ENCODE results near the gene STK10. TPM values are rescaled to one million over a fixed set of nuclear protein-coding genes. Genes with fewer than 3 reads are reported as not detected.

The STK10 gene
- total and polyA plus RNA-seq, 2 of the 8 experiments (the other 6 are each of a cell fraction or from before 2014, with no cell fraction given) = 10.5 to 21.4 TPM

- FAIRE-seq (no peak), DNase-seq (ENCODE audit: low read depth in 1 of 2, low spot score in 2 of 2) (no peak)
- CTCF ChIA-PET (ENCODE audit: partially characterized antibody) = interaction anchor here (0.6 to 1.4 kb wide), 3 partner anchors 36 to 58 kb away, joined by 3 to 4 read pairs (median 3); no protein-coding TSS in a partner anchor
- Histone ChIP-seq H3K36me3 (ENCODE audit: control insufficient read depth in 2 of 4, insufficient read depth in 4 of 4, low read length in 3 of 4) (no peaks in the 10 kb centered on the region), H4K5ac (ENCODE audit: insufficient read length, low read depth, low read length) (no peak overlapping the region), H4K8ac (ENCODE audit: extremely low read depth, insufficient read depth, low read length) (no peak overlapping the region), H3K56ac (replicated peaks; ENCODE audit: insufficient read length, low read depth, low read length) (no peak overlapping the region), H3K79me1 (ENCODE audit: low read depth, low read length) (no peaks in the 10 kb centered on the region; the same call in 1 of the 2 replicates), H3K4me2 (ENCODE audit: insufficient read depth in 1 of 2, low read depth in 2 of 2, low read length in 2 of 2) (no peak overlapping the region), H3K4ac (replicated peaks; ENCODE audit: insufficient read length, low read depth, low read length) (no peak overlapping the region), H3K4me3 (ENCODE audit: extremely low read depth in 1 of 4, insufficient read depth in 2 of 4, low read depth in 3 of 4, low read length in 4 of 4) (no peak overlapping the region), H3K4me1 (replicated peaks in 1 of 4; ENCODE audit: control insufficient read depth in 3 of 4, insufficient read depth in 4 of 4, low read length in 3 of 4) (no peaks in the 10 kb centered on the region; a peak in 1 of 7 replicates), H3K9me3 (ENCODE audit: insufficient read depth in 2 of 2, low read depth in 1 of 2, low read length in 1 of 2) (no peaks in the 10 kb centered on the region), H2BK12ac (ENCODE audit: low read depth, low read length) (peak overlapping the region; percentile 50; the same call in 1 of the 2 replicates), H4K20me1 (replicated peaks in 1 of 2; ENCODE audit: control insufficient read depth in 1 of 2, insufficient read depth in 2 of 2, low read length in 2 of 2) (no peaks in the 10 kb centered on the region), H2BK5ac (ENCODE audit: low read depth, low read length) (no peak overlapping the region), H3K27ac (ENCODE audit: low read depth, low read length) (no peak overlapping the region), H3K23ac (ENCODE audit: insufficient read length) (no peak overlapping the region), H3K14ac (ENCODE audit: insufficient read length) (no peak overlapping the region), H2BK20ac (ENCODE audit: low read length) (no peak overlapping the region), H2BK120ac (replicated peaks; ENCODE audit: low read depth, low read length) (no peak overlapping the region), H3K18ac (ENCODE audit: extremely low read depth, low read length) (no peak overlapping the region), H3K79me2 (ENCODE audit: control insufficient read depth in 1 of 2, insufficient read depth in 2 of 2, low read length in 2 of 2) (no peaks in the 10 kb centered on the region), H4K91ac (replicated peaks; ENCODE audit: insufficient read length, low read length) (no peak overlapping the region), H2BK15ac (ENCODE audit: low read length) (no peak overlapping the region), H3K9ac (replicated peaks in 1 of 4; ENCODE audit: extremely low read depth in 1 of 4, low read depth in 3 of 4, low read length in 3 of 4) (no peak overlapping the region), H2AK5ac (ENCODE audit: low read depth, low read length) (no peak overlapping the region), H3K23me2 (ENCODE audit: low read depth, low read length) (no peaks in the 10 kb centered on the region), H2AFZ (ENCODE audit: low read length) (no peak overlapping the region), H3K27me3 (replicated peaks in 1 of 4; ENCODE audit: control insufficient read depth in 3 of 4, extremely low read depth in 1 of 4, insufficient read depth in 3 of 4, low read length in 3 of 4) (no peaks in the 10 kb centered on the region)
- WGBS, 2 experiments (ENCODE audit: extremely low coverage in 1 of 2, insufficient coverage in 1 of 2, insufficient read length in 1 of 2, insufficient replicate concordance in 2 of 2, low coverage in 1 of 2, low lambda C conversion rate in 2 of 2, missing lambda C conversion rate in 1 of 2) = 86% methylated on average over 8 of the region's 8 CpGs; no CpG with 5 or more reads in 1 of the 2 experiments
- POLR2A ChIA-PET (ENCODE audit: partially characterized antibody) = interaction anchor here (1.3 kb wide), 1 partner anchor 15 kb away, joined by 4 read pairs; no protein-coding TSS in a partner anchor
- TF ChIP-seq JUND (IDR thresholded peaks at IDR 0.05; ENCODE audit: low read length) (no peak), BACH1 (IDR thresholded peaks at IDR 0.05; ENCODE audit: low read length) (no peak), HDAC2 (IDR thresholded peaks at IDR 0.05; ENCODE audit: borderline replicate concordance in 1 of 2, low read depth in 2 of 2, low read length in 2 of 2) (no peak), SP2 (IDR thresholded peaks at IDR 0.05; ENCODE audit: low read length) (no peak), POLR2A (IDR thresholded peaks at IDR 0.05; ENCODE audit: control extremely low read depth in 1 of 2, low read depth in 2 of 2, low read length in 2 of 2) (no peak), ZNF274 (IDR thresholded peaks at IDR 0.05; ENCODE audit: borderline replicate concordance, extremely low read depth, low read length) (no peak), PHF8 (conservative IDR thresholded peaks at IDR 0.05; ENCODE audit: low read depth, low read length) (no peak), GTF2F1 (IDR thresholded peaks at IDR 0.05; ENCODE audit: borderline replicate concordance, low read depth, low read length) (no peak), SIRT6 (IDR thresholded peaks at IDR 0.05; ENCODE audit: low read length) (no peak), GABPA (IDR thresholded peaks at IDR 0.05; ENCODE audit: borderline replicate concordance, insufficient read depth, low read length) (no peak), BRCA1 (IDR thresholded peaks at IDR 0.05; ENCODE audit: low read depth, low read length) (no peak), RBBP5 (IDR thresholded peaks at IDR 0.05; ENCODE audit: borderline replicate concordance, low read depth, low read length) (no peak)
- TF ChIP-seq, protein P1, sequence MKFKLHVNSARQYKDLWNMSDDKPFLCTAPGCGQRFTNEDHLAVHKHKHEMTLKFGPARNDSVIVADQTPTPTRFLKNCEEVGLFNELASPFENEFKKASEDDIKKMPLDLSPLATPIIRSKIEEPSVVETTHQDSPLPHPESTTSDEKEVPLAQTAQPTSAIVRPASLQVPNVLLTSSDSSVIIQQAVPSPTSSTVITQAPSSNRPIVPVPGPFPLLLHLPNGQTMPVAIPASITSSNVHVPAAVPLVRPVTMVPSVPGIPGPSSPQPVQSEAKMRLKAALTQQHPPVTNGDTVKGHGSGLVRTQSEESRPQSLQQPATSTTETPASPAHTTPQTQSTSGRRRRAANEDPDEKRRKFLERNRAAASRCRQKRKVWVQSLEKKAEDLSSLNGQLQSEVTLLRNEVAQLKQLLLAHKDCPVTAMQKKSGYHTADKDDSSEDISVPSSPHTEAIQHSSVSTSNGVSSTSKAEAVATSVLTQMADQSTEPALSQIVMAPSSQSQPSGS (IDR thresholded peaks at IDR 0.05; ENCODE audit: low read length) = no peak
Measured at GRCh38 chr5:172159016-172159415, 29.0 kb downstream of the STK10 start.

All from H1 (cell line).